ENCODE data around the gene C2CD4B.

The C2CD4B gene

GRCh38 chr15:62119227-62119864, 45.7 kb downstream of the C2CD4B start:
- no peak for DNase-seq (ENCODE audit: low read depth in 1 of 2, low spot score in 1 of 2)

- DNase-seq (ENCODE audit: low read depth in 1 of 2, low spot score in 1 of 2): no peak
Measured at GRCh38 chr15:62118520-62119226, 46.4 kb downstream of the C2CD4B start.

- DNase-seq (ENCODE audit: low read depth in 1 of 2, low spot score in 1 of 2): no peak
Measured at GRCh38 chr15:62115847-62116246, 49.2 kb downstream of the C2CD4B start.
